Measurements from ENCODE around the gene SLC20A1.

- TF ChIP-seq EZH2 (IDR thresholded peaks at IDR 0.05; ENCODE audit: insufficient read depth, poor library complexity, severe bottlenecking) (no peak), EZH2phosphoT487 (IDR thresholded peaks at IDR 0.05; ENCODE audit: insufficient read depth, low read depth) (no peak)
Observed at GRCh38 chr2:112639936-112640335, 5.8 kb upstream of the SLC20A1 start.

All from GM23248 (cell line).